Fibroblast of lung (primary cell): Measurements from ENCODE around the gene MFN1.

Source experiments
- EZH2 ChIP-seq: IDR thresholded peaks from 2 replicates; pipeline ENCODE4 v1.5.1; 2012; ENCODE audit warnings: low read length, control low read depth, mild to moderate bottlenecking; ENCODE audit errors: missing control alignments
- TF ChIP-seq, protein P1 (sequence below), 2 donors: IDR thresholded peaks in 1 of 2; conservative IDR thresholded peaks in 1 of 2; 1 replicate in 1 of 2; 2 replicates in 1 of 2; pipeline ENCODE4 v1.5.1; 2011 to 2012; ENCODE audit warnings: low read length in 2 of 2, control low read depth in 1 of 2, inconsistent platforms in 1 of 2, low read depth in 1 of 2, mild to moderate bottlenecking in 1 of 2

GRCh38 chr3:179347345-179348194, at the start of gene MFN1:
- TF ChIP-seq, protein P1, sequence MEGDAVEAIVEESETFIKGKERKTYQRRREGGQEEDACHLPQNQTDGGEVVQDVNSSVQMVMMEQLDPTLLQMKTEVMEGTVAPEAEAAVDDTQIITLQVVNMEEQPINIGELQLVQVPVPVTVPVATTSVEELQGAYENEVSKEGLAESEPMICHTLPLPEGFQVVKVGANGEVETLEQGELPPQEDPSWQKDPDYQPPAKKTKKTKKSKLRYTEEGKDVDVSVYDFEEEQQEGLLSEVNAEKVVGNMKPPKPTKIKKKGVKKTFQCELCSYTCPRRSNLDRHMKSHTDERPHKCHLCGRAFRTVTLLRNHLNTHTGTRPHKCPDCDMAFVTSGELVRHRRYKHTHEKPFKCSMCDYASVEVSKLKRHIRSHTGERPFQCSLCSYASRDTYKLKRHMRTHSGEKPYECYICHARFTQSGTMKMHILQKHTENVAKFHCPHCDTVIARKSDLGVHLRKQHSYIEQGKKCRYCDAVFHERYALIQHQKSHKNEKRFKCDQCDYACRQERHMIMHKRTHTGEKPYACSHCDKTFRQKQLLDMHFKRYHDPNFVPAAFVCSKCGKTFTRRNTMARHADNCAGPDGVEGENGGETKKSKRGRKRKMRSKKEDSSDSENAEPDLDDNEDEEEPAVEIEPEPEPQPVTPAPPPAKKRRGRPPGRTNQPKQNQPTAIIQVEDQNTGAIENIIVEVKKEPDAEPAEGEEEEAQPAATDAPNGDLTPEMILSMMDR (conservative IDR thresholded peaks at IDR 0.05 in 1 of 2, IDR thresholded peaks at IDR 0.05 in 1 of 2; ENCODE audit: low read depth in 1 of 2, low read length in 2 of 2): no peak
- no peak for TF ChIP-seq EZH2
